ENCODE results near the gene SLC4A5.

The SLC4A5 gene

DNA sequence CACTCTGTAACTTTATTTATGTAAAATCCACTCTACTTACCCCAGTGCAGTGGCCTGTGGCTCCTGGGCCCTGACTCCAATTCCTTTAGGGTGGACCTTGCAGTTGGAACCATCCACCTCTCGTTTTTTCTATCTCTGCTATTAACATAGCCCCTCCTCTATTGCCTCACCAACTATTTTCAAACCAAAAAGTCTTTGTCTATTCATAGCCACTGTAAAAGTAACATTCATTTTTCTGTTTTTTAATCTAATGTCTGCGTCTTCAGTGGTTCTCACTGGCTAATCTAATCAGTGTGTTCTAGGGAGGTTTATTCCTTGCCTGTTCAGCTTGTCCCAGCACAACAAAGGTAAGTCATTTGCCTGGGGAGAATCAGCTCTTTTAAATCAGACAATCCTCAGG lies at the start of gene SLC4A5:
Gene SLC4A5 (minus strand): TSS at position 101 of the 400 bp plus-strand sequence. CDS start 28,393 bp downstream, outside the sequence.
- no peak for DNase-seq (ENCODE audit: low spot score)

DNA sequence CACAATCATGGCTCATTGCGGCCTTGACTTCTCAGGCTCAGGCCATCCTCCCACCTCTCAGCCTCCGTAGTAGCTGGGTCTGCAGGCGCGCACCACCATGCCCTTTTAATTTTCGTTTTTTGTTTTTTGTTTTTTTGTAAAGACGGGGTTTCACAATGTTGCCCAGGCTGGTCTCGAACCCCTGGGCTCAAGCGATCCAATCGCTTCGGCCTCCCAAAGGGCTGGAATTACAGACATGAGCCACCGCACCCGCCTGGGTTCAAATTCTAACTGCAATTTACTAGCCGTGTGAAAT lies 49.2 kb upstream of the SLC4A5 start:
- no peak for DNase-seq (ENCODE audit: low spot score)

GRCh38 chr2:74391580-74392448 lies 48.6 kb upstream of the SLC4A5 start:
- DNase-seq (ENCODE audit: low spot score), result peak; percentile 98

- peak; percentile 32 for DNase-seq (ENCODE audit: low spot score)
Measured at GRCh38 chr2:74391209-74391579, 48.0 kb upstream of the SLC4A5 start.

DNA sequence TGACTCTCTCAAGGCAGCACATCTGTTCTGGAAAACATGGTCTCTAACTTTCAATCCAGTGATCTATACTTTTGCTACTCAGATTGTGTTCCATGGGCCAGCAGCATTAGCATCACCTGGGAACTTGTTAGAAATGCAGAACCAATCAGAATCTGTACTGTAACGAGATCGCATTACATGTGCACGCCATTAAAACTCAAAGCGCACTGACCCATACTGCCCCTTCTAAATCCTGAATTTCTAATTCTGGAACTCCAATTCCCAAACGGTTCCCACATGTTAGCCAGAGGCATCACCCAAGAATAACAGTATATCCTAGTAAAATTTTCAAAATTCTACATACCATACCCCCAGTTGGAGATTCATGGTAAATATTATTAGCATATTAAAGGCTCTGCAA lies 47.4 kb upstream of the SLC4A5 start:
- no peak for DNase-seq (ENCODE audit: low spot score)

GRCh38 chr2:74387346-74387745 lies 44.1 kb upstream of the SLC4A5 start:
- no peak for DNase-seq (ENCODE audit: low spot score)

- DNase-seq (ENCODE audit: low spot score), result no peak
Measured at GRCh38 chr2:74385396-74385795, 42.2 kb upstream of the SLC4A5 start.

- DNase-seq (ENCODE audit: low spot score), result no peak
Measured at GRCh38 chr2:74384051-74384450, 40.8 kb upstream of the SLC4A5 start.

DNA sequence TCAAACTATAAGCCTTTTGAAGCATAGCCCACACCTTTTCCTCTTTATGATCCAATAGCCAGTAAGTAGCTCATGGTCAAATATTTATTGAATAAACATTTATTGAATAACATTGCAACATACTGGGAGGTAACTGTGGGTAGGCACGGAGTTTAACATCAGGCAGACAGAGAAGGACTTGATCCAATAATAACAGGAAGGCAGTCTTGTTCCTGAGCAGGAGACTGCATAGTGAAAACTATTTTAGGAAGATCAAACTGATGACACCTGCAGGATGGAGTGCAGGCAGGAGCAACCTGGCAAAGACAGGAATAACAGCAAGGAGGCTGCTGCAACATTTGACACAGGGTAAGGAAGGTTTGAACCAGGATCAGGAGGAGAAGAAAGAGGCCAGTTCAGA lies 40.0 kb upstream of the SLC4A5 start:
- no peak for DNase-seq (ENCODE audit: low spot score)

- peak; percentile 23 for DNase-seq (ENCODE audit: low spot score)
Measured at GRCh38 chr2:74381751-74382150, 38.5 kb upstream of the SLC4A5 start.

- peak; percentile 66 for DNase-seq (ENCODE audit: low spot score)
Measured at GRCh38 chr2:74379851-74380789, 36.9 kb upstream of the SLC4A5 start, which contains the start of gene DCTN1. DCTN1 (minus strand) TSS chr2:74380311; CDS start chr2:74380037, 274 bp downstream.

DNA sequence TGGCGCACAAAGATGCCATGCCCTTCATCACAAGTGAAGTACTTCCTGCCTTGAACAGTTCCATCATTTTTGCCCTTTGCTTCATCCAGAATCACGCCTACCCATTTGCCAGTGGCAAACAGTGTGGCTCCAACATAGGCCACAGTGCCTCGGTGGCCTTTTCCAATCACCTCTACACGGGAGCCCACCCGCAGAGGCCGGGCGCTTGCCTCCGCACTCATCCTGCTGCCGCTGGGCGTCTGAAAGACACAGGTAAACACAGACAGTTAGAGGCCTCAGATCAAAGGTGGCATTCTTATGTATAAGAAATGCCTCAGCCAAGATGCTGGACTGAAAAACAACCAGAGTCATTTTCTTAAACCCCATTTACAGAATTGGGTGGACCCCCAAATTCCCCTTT lies 34.8 kb upstream of the SLC4A5 start:
- DNase-seq (ENCODE audit: low spot score), result no peak

GRCh38 chr2:74375838-74376237 lies 32.6 kb upstream of the SLC4A5 start:
- no peak for DNase-seq (ENCODE audit: low spot score)

- no peak for DNase-seq (ENCODE audit: low spot score)
Measured at GRCh38 chr2:74374509-74375205, 31.4 kb upstream of the SLC4A5 start.

DNA sequence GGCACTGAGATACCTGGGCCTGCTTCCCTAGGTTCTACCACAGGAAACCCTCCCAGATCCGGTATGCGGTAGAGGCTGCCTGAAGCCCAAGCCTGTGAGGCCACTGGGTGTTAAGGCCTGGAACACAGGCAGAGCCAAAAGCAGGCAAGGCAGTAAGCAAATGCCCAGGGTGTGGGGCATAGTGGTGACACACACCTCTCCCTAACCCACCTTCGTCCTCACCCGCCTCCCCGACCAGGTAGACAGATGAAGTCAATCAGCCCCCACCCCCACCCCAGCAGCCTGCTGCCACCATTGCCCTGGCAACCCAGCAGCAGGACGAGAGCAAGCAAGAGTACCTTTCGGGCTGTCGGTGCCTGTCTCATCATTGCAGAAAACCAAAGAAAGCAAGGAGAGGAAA lies 30.8 kb upstream of the SLC4A5 start:
- DNase-seq (ENCODE audit: low spot score), result no peak

DNA sequence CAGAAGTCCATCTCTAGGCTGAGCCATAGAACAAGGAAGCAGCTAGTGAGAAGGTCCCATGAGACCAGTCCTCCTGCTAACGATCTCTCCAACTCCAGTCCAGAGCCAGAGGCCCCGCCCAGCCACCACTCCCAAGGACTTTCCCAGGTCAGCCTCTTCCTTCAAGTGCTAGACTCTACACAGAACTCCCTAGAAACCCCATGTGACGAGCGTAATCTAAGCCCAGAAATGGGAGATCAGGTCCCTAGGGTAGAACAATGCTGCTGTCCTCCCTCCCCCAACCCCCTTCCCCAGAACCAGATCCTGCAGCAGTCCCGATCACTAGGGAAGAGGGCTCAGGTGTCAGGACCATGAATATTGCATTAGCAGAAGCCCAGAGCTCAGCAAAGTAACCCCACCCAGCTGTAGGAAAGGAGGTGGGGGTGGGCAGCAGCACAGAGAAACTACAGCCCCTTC lies 30.0 kb upstream of the SLC4A5 start:
- peak; percentile 28 for DNase-seq (ENCODE audit: low spot score)

DNA sequence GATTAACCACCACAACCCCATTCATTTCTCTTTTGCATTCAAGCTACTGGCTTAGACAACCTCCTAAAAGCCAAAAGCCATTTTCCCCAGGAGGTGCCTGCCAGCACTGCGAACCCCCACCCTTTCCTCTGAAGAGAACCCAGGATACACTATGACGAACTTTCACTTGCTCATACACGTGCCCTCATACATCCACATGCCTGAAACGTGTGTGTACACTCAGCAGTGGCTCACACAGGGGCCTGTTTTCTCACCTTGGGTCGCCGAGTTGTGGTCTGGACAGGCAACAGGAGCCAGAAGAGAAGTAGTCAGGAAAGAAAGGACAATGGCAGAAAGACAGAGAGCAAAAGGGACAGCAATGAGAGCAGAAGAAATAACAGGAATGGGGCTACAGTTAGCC lies 29.5 kb upstream of the SLC4A5 start:
- no peak for DNase-seq (ENCODE audit: low spot score)

DNA sequence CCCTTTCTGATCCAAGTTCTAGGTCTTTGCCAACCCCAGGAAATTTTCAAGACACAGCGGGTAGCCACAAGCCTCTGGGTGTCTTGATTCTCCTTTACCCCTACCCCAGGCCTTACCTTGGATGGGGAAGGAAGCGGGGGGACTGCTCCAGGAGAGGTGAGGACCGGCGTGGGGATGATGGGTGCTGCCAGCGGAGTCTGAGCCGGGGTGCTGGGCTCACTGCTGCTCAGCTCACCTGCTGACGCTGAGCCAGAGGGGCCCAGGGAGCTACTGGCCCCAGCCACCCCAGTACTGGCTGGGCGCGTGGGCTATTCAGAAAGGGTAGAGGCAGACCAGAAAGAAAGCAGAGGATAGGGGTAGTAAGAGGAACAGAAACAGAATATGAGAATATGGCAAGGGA lies 28.2 kb upstream of the SLC4A5 start:
- no peak for DNase-seq (ENCODE audit: low spot score)

GRCh38 chr2:74369976-74370375 lies 26.8 kb upstream of the SLC4A5 start:
- DNase-seq (ENCODE audit: low spot score), result no peak

DNA sequence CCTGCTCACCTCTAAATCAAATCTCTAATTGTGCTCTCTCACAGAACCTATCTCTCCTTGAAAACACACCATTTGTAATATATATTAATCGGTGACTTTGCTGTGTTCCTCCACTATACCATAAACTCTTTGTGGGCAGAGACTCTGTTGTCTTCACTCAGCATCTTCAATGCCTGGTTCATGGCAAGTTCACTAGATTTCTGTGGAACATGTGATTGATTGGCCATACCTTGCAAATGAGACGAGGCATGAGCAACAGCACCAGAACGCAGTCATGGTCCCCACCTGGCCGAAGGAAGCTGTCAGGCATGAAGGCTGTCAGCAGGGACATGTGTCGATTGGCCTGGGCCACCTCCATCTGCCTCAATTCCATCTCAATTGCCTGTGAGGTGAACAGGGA lies 25.3 kb upstream of the SLC4A5 start:
- no peak for DNase-seq (ENCODE audit: low spot score)

DNA sequence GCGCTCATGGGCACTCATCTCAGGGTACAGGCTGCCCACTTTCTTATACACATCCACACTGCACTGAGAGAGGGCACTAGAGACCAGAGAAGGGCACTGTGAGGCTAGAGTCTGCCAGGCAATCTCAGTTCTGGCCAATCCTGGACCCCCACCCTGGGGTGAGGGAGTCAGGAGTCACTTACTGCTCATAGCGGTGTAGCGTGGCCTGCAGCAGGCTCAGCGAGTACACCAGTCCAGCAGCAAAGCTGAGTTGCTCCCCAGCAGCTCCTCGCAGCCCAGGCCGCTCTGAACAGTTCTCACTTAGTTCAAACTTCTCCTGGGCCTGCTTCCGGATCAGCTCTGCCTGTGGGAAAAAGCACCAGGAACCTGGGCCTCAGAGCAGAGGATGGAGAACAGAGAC lies 24.6 kb upstream of the SLC4A5 start:
- no peak for DNase-seq (ENCODE audit: low spot score)

GRCh38 chr2:74366036-74366435 lies 22.8 kb upstream of the SLC4A5 start:
- no peak for DNase-seq (ENCODE audit: low spot score)

All from COLO829 (cell line).